Skin epidermis (tissue), 12 donors: ENCODE measurements around the gene GAP43.

Source experiments
- H3K27ac ChIP-seq, 21 experiments: fragments of 200-600 bp; sonication (generic) in 11 of 21; one replicate each; pipeline ENCODE4 v1.5.0; 2020; ENCODE audit warnings: mild to moderate bottlenecking in 3 of 21, inconsistent platforms in 2 of 21, moderate library complexity in 2 of 21
- H3K4me3 ChIP-seq, 7 experiments: fragments of 200-600 bp; sonication (generic) in 2 of 7; one replicate each; pipeline ENCODE4 v1.5.0; 2020; ENCODE audit warnings: inconsistent platforms in 2 of 7, mild to moderate bottlenecking in 2 of 7, moderate library complexity in 1 of 7

GAP43 gene

GRCh38 chr3:115623044-115623868 is at the start of gene GAP43:
GAP43 (plus strand) TSS chr3:115623510; CDS start chr3:115623690, 180 bp downstream.
- Histone ChIP-seq H3K27ac (no peak within 1 kb of the TSS), H3K4me3 (peak within 1 kb of the TSS in 1 of 7 experiments; percentile 9)

- Histone ChIP-seq H3K27ac (peak overlapping the region in 2 of 21 experiments; percentile 15 to 19), H3K4me3 (no peak overlapping the region)
Measured at GRCh38 chr3:115576325-115576875, 46.9 kb upstream of the GAP43 start.

- H3K27ac ChIP-seq, result peak overlapping the region in 1 of 21 experiments; percentile 15
- no peak overlapping the region for H3K4me3 ChIP-seq
Measured at GRCh38 chr3:115577000-115577399, 46.3 kb upstream of the GAP43 start.

- no peak overlapping the region for H3K27ac ChIP-seq
- no peak overlapping the region for H3K4me3 ChIP-seq
Measured at GRCh38 chr3:115578331-115578730, 45.0 kb upstream of the GAP43 start.

GRCh38 chr3:115580566-115580965 is 42.7 kb upstream of the GAP43 start:
- Histone ChIP-seq H3K4me3 (no peak overlapping the region), H3K27ac (no peak overlapping the region)

GRCh38 chr3:115581362-115582135 is 41.8 kb upstream of the GAP43 start:
- Histone ChIP-seq H3K27ac (no peak overlapping the region), H3K4me3 (no peak overlapping the region)

GRCh38 chr3:115588201-115589115 is 34.9 kb upstream of the GAP43 start:
- Histone ChIP-seq H3K27ac (no peak overlapping the region), H3K4me3 (no peak overlapping the region)

- no peak overlapping the region for H3K4me3 ChIP-seq
- H3K27ac ChIP-seq, result no peak overlapping the region
Measured at GRCh38 chr3:115590873-115591272, 32.4 kb upstream of the GAP43 start.

- Histone ChIP-seq H3K4me3 (no peak overlapping the region), H3K27ac (no peak overlapping the region)
Measured at GRCh38 chr3:115595611-115596275, 27.6 kb upstream of the GAP43 start.

GRCh38 chr3:115598216-115598615 is 25.1 kb upstream of the GAP43 start:
- H3K4me3 ChIP-seq, result no peak overlapping the region

GRCh38 chr3:115602194-115602593 is 21.1 kb upstream of the GAP43 start:
- no peak overlapping the region for H3K27ac ChIP-seq
- H3K4me3 ChIP-seq, result no peak overlapping the region

More at GRCh38 chr3:115598216-115598615, 25.1 kb upstream of the GAP43 start:
- H3K27ac ChIP-seq, result no peak overlapping the region

- Histone ChIP-seq H3K27ac (no peak overlapping the region), H3K4me3 (no peak overlapping the region)
Measured at GRCh38 chr3:115611630-115612029, 11.7 kb upstream of the GAP43 start.

GRCh38 chr3:115615001-115615814 is 8.1 kb upstream of the GAP43 start:
- Histone ChIP-seq H3K4me3 (no peak overlapping the region), H3K27ac (no peak overlapping the region)

- H3K4me3 ChIP-seq, result no peak overlapping the region
- no peak overlapping the region for H3K27ac ChIP-seq
Measured at GRCh38 chr3:115616461-115616860, 6.8 kb upstream of the GAP43 start.

GRCh38 chr3:115617591-115617990 is 5.7 kb upstream of the GAP43 start:
- no peak overlapping the region for H3K27ac ChIP-seq
- H3K4me3 ChIP-seq, result no peak overlapping the region

- no peak overlapping the region for H3K27ac ChIP-seq
- H3K4me3 ChIP-seq, result no peak overlapping the region
Measured at GRCh38 chr3:115624029-115624741, 875 bp downstream of the GAP43 start.

GRCh38 chr3:115624901-115625300 is 1.6 kb downstream of the GAP43 start:
- no peak overlapping the region for H3K4me3 ChIP-seq
- H3K27ac ChIP-seq, result no peak overlapping the region

- no peak overlapping the region for H3K27ac ChIP-seq
- no peak overlapping the region for H3K4me3 ChIP-seq
Measured at GRCh38 chr3:115626006-115626409, 2.7 kb downstream of the GAP43 start.
